HG02588 (cell line): ENCODE data around the gene GBP2.
"Not testable (repeated sequence)": the region's sequence is repeated elsewhere in the genome, so short reads cannot be mapped to it uniquely, and the experiment has no call there.

Experiments used
- ATAC-seq: cut with Tn5 transposase; IDR thresholded peaks from one replicate; pipeline ENCODE4 v1.9.1; 2021; ENCODE audit warnings: mild to moderate bottlenecking, moderate library complexity; ENCODE audit not compliant: unreplicated experiment

The GBP2 gene

GRCh38 chr1:89125913-89126580 lies at the start of gene GBP2:
Gene GBP2, minus strand, starts transcription at chr1:89126114. Its CDS starts 4,148 bp downstream, at chr1:89121966.
- ATAC-seq, result peak; percentile 71

GRCh38 chr1:89174491-89174890 lies 48.6 kb upstream of the GBP2 start:
- no peak for ATAC-seq

- ATAC-seq, result no peak
These were observed 46.7 kb upstream of the GBP2 start for GRCh38 chr1:89172468-89173143.

- ATAC-seq, result peak; percentile 49
These were observed 45.1 kb upstream of the GBP2 start for GRCh38 chr1:89171067-89171438.

GRCh38 chr1:89170170-89171066 lies 44.5 kb upstream of the GBP2 start:
- ATAC-seq, result no peak

GRCh38 chr1:89169166-89169565 lies 43.3 kb upstream of the GBP2 start:
- no peak for ATAC-seq

- no peak for ATAC-seq
These were observed 41.8 kb upstream of the GBP2 start for GRCh38 chr1:89167590-89168230.

GRCh38 chr1:89166705-89167104 lies 40.8 kb upstream of the GBP2 start:
- no peak for ATAC-seq

GRCh38 chr1:89165811-89166210 lies 39.9 kb upstream of the GBP2 start:
- ATAC-seq, result no peak

GRCh38 chr1:89151047-89151446 lies 25.1 kb upstream of the GBP2 start:
- no peak for ATAC-seq

GRCh38 chr1:89149976-89150375 lies 24.1 kb upstream of the GBP2 start:
- no peak for ATAC-seq

- ATAC-seq, result no peak
These were observed 23.3 kb upstream of the GBP2 start for GRCh38 chr1:89149229-89149628.

GRCh38 chr1:89147678-89148658 lies 22.1 kb upstream of the GBP2 start:
- no peak for ATAC-seq

GRCh38 chr1:89146721-89147120 lies 20.8 kb upstream of the GBP2 start:
- no peak for ATAC-seq

GRCh38 chr1:89143484-89143883 lies 17.6 kb upstream of the GBP2 start:
- ATAC-seq, result no peak

GRCh38 chr1:89142160-89142559 lies 16.2 kb upstream of the GBP2 start:
- ATAC-seq, result no peak

GRCh38 chr1:89133747-89134146 lies 7.8 kb upstream of the GBP2 start:
- ATAC-seq, result no peak

- ATAC-seq, result no peak
These were observed 4.8 kb upstream of the GBP2 start for GRCh38 chr1:89130716-89131115.

GRCh38 chr1:89129911-89130310 lies 4.0 kb upstream of the GBP2 start:
- no peak for ATAC-seq

GRCh38 chr1:89128003-89128458 lies 2.1 kb upstream of the GBP2 start:
- ATAC-seq, result not testable (repeated sequence)
